CD14-positive monocyte (primary cell): ENCODE measurements around the gene IMP3. TPM values are rescaled to one million over a fixed set of nuclear protein-coding genes. Genes with fewer than 3 reads are reported as not detected.

ENCODE experiments used
- DNase-seq, 3 donors: peaks; one replicate each; pipeline ENCODE4 v3.0.0-alpha.2; 2011 to 2022
- H2AFZ ChIP-seq: 2 replicates; pipeline ENCODE4 v1.6.0; 2012; ENCODE audit warnings: mild to moderate bottlenecking, low read depth, low read length, inconsistent platforms; ENCODE audit not compliant: insufficient read depth, poor library complexity, severe bottlenecking
- H3K27ac ChIP-seq, 2 donors: 1 replicate in 1 of 2; 2 replicates in 1 of 2; pipeline ENCODE4 v1.5.1; 2012 to 2013; ENCODE audit warnings: low read length in 2 of 2, control low read depth in 1 of 2, inconsistent platforms in 1 of 2, low read depth in 1 of 2, mild to moderate bottlenecking in 1 of 2
- H3K27me3 ChIP-seq, 2 donors: one replicate each; pipeline versions ENCODE4 v1.6.0 to v1.6.1; 2011 to 2013; ENCODE audit warnings: low read length in 2 of 2; ENCODE audit not compliant: control insufficient read depth in 2 of 2, insufficient read depth in 2 of 2
- H3K36me3 ChIP-seq, 2 donors: replicated peaks in 1 of 2; 1 replicate in 1 of 2; 2 replicates in 1 of 2; pipeline versions ENCODE4 v1.5.1 to v1.6.1; 2012 to 2013; ENCODE audit warnings: low read length in 2 of 2, control low read depth in 1 of 2, inconsistent platforms in 1 of 2, mild to moderate bottlenecking in 1 of 2; ENCODE audit not compliant: insufficient read depth in 2 of 2, control insufficient read depth in 1 of 2
- H3K4me1 ChIP-seq, 2 donors: 1 replicate in 1 of 2; 2 replicates in 1 of 2; pipeline versions ENCODE4 v1.5.1 to v1.6.1; 2012 to 2013; ENCODE audit warnings: low read length in 2 of 2, control low read depth in 1 of 2, inconsistent platforms in 1 of 2, mild to moderate bottlenecking in 1 of 2, moderate library complexity in 1 of 2; ENCODE audit not compliant: insufficient read depth in 2 of 2, control insufficient read depth in 1 of 2
- H3K4me2 ChIP-seq: replicated peaks from 2 replicates; pipeline ENCODE3; 2012; ENCODE audit warnings: low read length, moderate library complexity, mild to moderate bottlenecking; ENCODE audit not compliant: poor library complexity, severe bottlenecking; ENCODE audit errors: extremely low read depth
- H3K4me3 ChIP-seq, 3 experiments: fragments of 200-600 bp in 1 of 3; sonication (generic) in 1 of 3; replicated peaks in 1 of 3; 1 replicate in 2 of 3; 2 replicates in 1 of 3; pipeline ENCODE4 v1.5.1; 2011 to 2013; ENCODE audit warnings: low read length in 3 of 3, mild to moderate bottlenecking in 3 of 3, control low read depth in 2 of 3, low read depth in 2 of 3, inconsistent platforms in 1 of 3, moderate library complexity in 1 of 3
- H3K79me2 ChIP-seq: 2 replicates; pipeline ENCODE4 v1.6.0; 2012; ENCODE audit warnings: mild to moderate bottlenecking, control low read depth, inconsistent platforms, low read length, moderate library complexity; ENCODE audit not compliant: insufficient read depth
- H3K9ac ChIP-seq: 2 replicates; pipeline ENCODE4 v1.6.0; 2017; ENCODE audit warnings: low read length, mild to moderate bottlenecking; ENCODE audit not compliant: insufficient read depth, poor library complexity, severe bottlenecking
- H3K9me3 ChIP-seq, 2 donors: replicated peaks in 1 of 2; 1 replicate in 1 of 2; 2 replicates in 1 of 2; pipeline versions ENCODE4 v1.5.1 to v1.6.1; 2012 to 2013; ENCODE audit warnings: low read length in 2 of 2, control low read depth in 1 of 2; ENCODE audit not compliant: control insufficient read depth in 1 of 2, insufficient read depth in 1 of 2
- H4K20me1 ChIP-seq: 2 replicates; pipeline ENCODE4 v1.6.0; 2012; ENCODE audit warnings: mild to moderate bottlenecking, low read length, control low read depth, moderate library complexity; ENCODE audit not compliant: insufficient read depth
- H3K27ac Mint-ChIP-seq, 7 donors: one replicate each; pipeline ENCODE4 v1.8.0; 2020; ENCODE audit warnings: mild to moderate bottlenecking in 7 of 7, mixed read lengths in 7 of 7, moderate library complexity in 6 of 7, inconsistent platforms in 2 of 7
- H3K27me3 Mint-ChIP-seq, 3 donors: one replicate each; pipeline ENCODE4 v1.8.0; 2021 to 2022; ENCODE audit warnings: low read depth in 3 of 3, mild to moderate bottlenecking in 3 of 3, mixed read lengths in 3 of 3, moderate library complexity in 3 of 3, inconsistent platforms in 1 of 3
- H3K36me3 Mint-ChIP-seq, 2 donors: one replicate each; pipeline ENCODE4 v1.8.0; 2020; ENCODE audit warnings: mixed read lengths in 2 of 2, inconsistent platforms in 1 of 2, mild to moderate bottlenecking in 1 of 2
- H3K4me1 Mint-ChIP-seq: one replicate; pipeline ENCODE4 v1.8.0; 2020; ENCODE audit warnings: mild to moderate bottlenecking, mixed read lengths
- H3K4me3 Mint-ChIP-seq, 2 donors: one replicate each; pipeline ENCODE4 v1.8.0; 2020; ENCODE audit warnings: mild to moderate bottlenecking in 2 of 2, mixed read lengths in 2 of 2, moderate library complexity in 1 of 2
- H3K9me3 Mint-ChIP-seq, 7 donors: one replicate each; pipeline ENCODE4 v1.8.0; 2020 to 2022; ENCODE audit warnings: mixed read lengths in 7 of 7, mild to moderate bottlenecking in 6 of 7, moderate library complexity in 6 of 7, inconsistent platforms in 2 of 7
- WGBS: methylation state at CpG from one replicate; pipeline ENCODE4 v1.1.5; 2013; ENCODE audit warnings: missing lambda C conversion rate; ENCODE audit not compliant: insufficient coverage; 5-methylcytosine and 5-hydroxymethylcytosine counted together
- intact Hi-C, 2 donors: fragments of 100-400 bp; cut with micrococcal nuclease; formaldehyde crosslinking; loops; one replicate each; pipeline versions ENCODE4 v1.15.0 to v1.15.1; 2023
- polyA plus RNA-seq, 3 donors: library from polyadenylated mRNA; depleted of rRNA in 1 of 3; unstranded in 2 of 3; stranded (reverse) in 1 of 3; fragments of 300-500 nt in 2 of 3; fragments of >200 nt in 1 of 3; fragmentation: Illumina TruSeq in 2 of 3; gene quantifications; 1 replicate in 2 of 3; 2 replicates in 1 of 3; pipeline ENCODE4 v1.2.3, GENCODE V29; 2012 to 2021
- TF ChIP-seq, protein P1 (sequence below): fragments of 200-600 bp; IDR thresholded peaks from one replicate; pipeline ENCODE4 v1.8.0; 2022; ENCODE audit warnings: antibody characterized with exemption, mild to moderate bottlenecking

The IMP3 gene
- polyA plus RNA-seq, 3 donors: 36.7 to 119 (median 99.3) TPM

DNA sequence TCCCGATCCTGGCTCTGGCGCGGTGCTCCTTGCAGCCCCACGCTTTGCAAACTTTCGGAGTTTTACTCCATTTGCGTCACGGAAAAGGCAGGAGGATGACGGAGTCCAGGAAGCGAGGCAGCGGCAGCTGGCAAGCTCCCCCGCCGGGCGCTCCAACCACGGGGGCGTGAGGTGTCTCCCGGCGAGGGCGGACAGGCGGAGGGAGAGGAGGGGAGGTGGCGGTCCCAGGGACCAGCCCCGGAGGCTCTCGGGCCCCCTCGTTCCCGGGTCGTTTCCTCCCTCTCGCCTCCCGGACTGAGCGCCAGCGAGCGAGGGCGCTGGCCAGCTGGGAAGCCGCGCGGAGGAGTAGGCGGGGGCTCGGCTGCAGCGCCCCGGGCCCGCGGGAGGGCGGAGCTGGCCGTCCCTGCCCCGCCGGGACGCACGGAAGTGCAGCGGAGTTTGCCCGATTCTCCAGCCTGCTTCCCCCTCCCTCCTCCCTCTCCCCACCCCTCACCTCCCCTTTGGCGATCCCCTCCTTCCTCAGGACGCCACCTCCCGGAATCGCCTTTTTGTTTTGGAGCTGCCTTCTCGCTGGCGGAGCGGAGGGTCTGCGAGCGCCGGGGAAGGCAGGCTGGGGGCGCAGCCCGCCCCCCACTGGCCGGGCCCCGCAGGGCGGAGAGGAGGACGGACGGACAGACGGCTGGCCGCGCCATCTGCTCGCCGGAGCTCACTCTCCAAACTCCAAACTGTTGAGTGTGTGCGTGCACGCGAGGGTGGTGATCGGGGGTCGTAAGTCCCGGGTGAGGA is 7.5 kb upstream of the IMP3 start, which contains the start of gene SNX33:
Gene SNX33, plus strand, starts transcription at position 543 of the 786 bp plus-strand sequence. CDS start 1,191 bp downstream, outside the sequence.
- peak within 1 kb of the TSS; percentile 81 to 98 (median 88) for H3K4me3 ChIP-seq
- peaks cover 0 to 4% (median 0%) of the 10 kb centered on the region in 7 donors for H3K9me3 Mint-ChIP-seq
- H4K20me1 ChIP-seq: peaks cover 16% of the 10 kb centered on the region
- peak within 1 kb of the TSS; percentile 71 for H3K9ac ChIP-seq
- peaks cover 0 to 11% of the 10 kb centered on the region in 2 donors for H3K36me3 ChIP-seq
- peak within 1 kb of the TSS; percentile 98 for H2AFZ ChIP-seq
- peak within 1 kb of the TSS; percentile 29 to 75 for H3K27ac ChIP-seq
- DNase-seq: peak in 2 of 3 donors; percentile 40 to 53
- no peaks in the 10 kb centered on the region for H3K79me2 ChIP-seq
- peak within 1 kb of the TSS; percentile 97 for H3K4me2 ChIP-seq
- H3K4me3 Mint-ChIP-seq: peak within 1 kb of the TSS; percentile 96 to 98
- H3K9me3 ChIP-seq: no peaks in the 10 kb centered on the region
- H3K4me1 ChIP-seq: peaks cover 34 to 61% of the 10 kb centered on the region in 2 donors
- H3K27ac Mint-ChIP-seq: peak within 1 kb of the TSS; percentile 49 to 81 (median 69)
- peaks cover 21% of the 10 kb centered on the region in 2 donors for H3K36me3 Mint-ChIP-seq
- peaks cover 0 to 8% of the 10 kb centered on the region in 2 donors for H3K27me3 ChIP-seq
- intact Hi-C loops: loop anchor here in 1 of 2 donors (2.0 kb wide), 1 partner anchor 71 kb away; no protein-coding TSS in a partner anchor
- TF ChIP-seq, protein P1, sequence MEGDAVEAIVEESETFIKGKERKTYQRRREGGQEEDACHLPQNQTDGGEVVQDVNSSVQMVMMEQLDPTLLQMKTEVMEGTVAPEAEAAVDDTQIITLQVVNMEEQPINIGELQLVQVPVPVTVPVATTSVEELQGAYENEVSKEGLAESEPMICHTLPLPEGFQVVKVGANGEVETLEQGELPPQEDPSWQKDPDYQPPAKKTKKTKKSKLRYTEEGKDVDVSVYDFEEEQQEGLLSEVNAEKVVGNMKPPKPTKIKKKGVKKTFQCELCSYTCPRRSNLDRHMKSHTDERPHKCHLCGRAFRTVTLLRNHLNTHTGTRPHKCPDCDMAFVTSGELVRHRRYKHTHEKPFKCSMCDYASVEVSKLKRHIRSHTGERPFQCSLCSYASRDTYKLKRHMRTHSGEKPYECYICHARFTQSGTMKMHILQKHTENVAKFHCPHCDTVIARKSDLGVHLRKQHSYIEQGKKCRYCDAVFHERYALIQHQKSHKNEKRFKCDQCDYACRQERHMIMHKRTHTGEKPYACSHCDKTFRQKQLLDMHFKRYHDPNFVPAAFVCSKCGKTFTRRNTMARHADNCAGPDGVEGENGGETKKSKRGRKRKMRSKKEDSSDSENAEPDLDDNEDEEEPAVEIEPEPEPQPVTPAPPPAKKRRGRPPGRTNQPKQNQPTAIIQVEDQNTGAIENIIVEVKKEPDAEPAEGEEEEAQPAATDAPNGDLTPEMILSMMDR: peak; percentile 45
- under 1% methylated on average over 69 of the region's 76 CpGs for WGBS
- H3K4me1 Mint-ChIP-seq: peaks cover 54% of the 10 kb centered on the region
- peaks cover 12 to 22% (median 21%) of the 10 kb centered on the region in 3 donors for H3K27me3 Mint-ChIP-seq

DNA sequence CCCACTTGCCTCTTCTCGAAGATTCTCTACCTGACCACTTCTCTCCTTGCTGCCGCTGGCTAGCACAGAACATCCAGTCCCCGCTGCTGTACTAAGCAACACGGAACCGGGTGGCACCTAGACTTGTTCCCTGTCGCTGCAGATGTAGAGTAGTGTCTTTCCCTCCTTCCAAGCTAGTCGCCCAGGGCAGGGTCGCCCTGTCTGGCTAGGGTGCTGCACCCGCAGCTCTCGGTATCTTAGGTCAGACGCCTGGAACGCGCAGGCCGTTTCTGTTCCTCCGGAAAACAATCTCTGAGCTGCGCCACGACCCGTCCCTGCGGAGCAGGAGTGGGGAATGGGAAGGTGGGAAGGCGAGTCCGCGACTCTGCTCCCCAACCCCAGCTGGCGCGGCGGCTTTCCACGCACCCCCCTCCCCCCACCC is 6.9 kb upstream of the IMP3 start:
- Mint-ChIP-seq H3K4me1 (peaks cover 52% of the 10 kb centered on the region), H3K27ac (peak overlapping the region in 6 of 7 donors; percentile 43 to 80 (median 61)), H3K36me3 (peaks cover 21 to 23% of the 10 kb centered on the region in 2 donors), H3K4me3 (peak overlapping the region; percentile 95 to 96), H3K9me3 (peaks cover 0 to 4% (median 0%) of the 10 kb centered on the region in 7 donors), H3K27me3 (peaks cover 14 to 22% (median 21%) of the 10 kb centered on the region in 3 donors)
- Histone ChIP-seq H3K4me3 (peak overlapping the region; percentile 81 to 98 (median 88)), H3K79me2 (no peaks in the 10 kb centered on the region), H3K27ac (peak overlapping the region; percentile 29 to 75), H2AFZ (peak overlapping the region; percentile 98), H3K36me3 (peaks cover 0 to 11% of the 10 kb centered on the region in 2 donors), H3K9me3 (no peaks in the 10 kb centered on the region), H4K20me1 (peaks cover 13% of the 10 kb centered on the region), H3K9ac (peak overlapping the region; percentile 71), H3K27me3 (peaks cover 0 to 8% of the 10 kb centered on the region in 2 donors), H3K4me1 (peaks cover 30 to 56% of the 10 kb centered on the region in 2 donors), H3K4me2 (peak overlapping the region; percentile 97)
- TF ChIP-seq, protein P1: no peak
- 0% methylated on average over 15 of the region's 26 CpGs for WGBS
- peak in 2 of 3 donors; percentile 14 to 20 for DNase-seq
- intact Hi-C loops: loop anchor here in 1 of 2 donors (2.0 kb wide), 1 partner anchor 70 kb away; no protein-coding TSS in a partner anchor
